Hematopoietic multipotent progenitor cell treated with erythropoietin and hydrocortisone succinate and interleukin-3 and kit ligand, for 8 days (in vitro differentiated cells): ENCODE data around the gene SLC45A2.
A peak's percentile ranks its signal among the peaks of the same experiment; 100 is the strongest.
"Not testable (repeated sequence)": the region's sequence is repeated elsewhere in the genome, so short reads cannot be mapped to it uniquely, and the experiment has no call there.

Source experiments
- DNase-seq: peaks from one replicate; pipeline ENCODE4 v3.0.0-alpha.2; 2015

SLC45A2 gene

DNA sequence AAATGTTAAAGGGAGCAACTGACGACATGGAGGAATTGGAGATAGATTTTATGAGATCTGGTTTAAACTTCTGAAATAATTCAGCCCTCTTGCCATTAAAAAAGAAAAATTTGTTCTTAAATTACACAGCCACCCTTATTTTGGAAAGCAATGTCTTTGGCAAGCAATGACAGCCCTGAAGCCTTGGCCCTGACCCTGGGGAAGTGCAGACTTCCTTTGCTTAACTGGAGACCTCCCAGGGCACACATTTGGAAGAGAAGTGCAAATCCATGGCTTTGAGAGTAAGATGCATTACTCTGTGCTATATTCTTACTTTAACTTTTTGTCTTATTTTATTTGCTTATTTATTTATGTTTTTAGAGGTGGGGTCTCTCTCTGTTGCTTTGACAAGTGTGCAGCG, 26.3 kb downstream of the SLC45A2 start:
- DNase-seq, result no peak

DNA sequence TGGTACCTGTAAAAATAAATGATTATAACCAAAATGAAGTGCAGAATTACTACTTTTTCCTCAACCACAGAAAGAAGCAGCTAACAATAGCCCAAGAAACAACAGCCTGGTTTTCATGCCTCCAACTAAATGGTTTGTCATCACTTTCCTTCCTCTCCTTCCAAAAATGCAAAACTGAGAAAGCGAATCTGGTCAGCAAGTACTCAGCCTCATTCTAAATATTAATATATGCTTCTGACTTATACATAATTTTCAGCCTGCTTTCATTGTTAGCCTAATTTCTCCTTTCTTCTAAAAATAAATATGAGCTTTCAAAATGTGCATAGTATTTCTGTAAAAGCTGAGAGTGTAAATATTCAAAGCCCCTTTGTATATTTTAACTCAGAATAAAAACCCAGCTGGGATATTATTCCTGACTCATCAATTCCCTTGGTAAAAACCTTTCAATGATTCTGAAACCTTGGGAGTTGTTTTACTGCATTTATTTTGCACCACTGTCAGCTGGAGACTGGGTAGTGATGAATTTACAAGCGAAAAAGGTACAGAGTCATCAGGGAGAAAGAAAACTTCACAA, 26.8 kb downstream of the SLC45A2 start:
- no peak for DNase-seq

DNA sequence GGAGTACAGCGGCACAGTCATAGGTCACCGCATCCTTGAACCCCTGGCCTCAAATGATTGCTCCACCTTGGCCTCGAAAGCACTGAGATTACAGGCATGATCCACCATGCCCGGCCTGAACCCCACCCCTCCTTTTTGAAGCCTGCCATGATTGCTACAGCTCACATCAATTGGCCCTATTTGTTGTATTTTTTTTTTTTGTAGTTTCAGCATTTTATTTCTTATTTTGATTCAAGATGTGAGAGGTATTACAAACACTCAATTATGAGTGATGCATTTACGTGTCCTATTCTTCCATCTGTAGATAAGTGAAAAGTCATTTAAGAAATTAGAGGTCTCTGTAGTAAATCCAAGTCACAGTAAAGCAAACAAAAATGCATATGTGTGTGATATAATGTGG, 32.3 kb downstream of the SLC45A2 start:
- not testable (repeated sequence) for DNase-seq

DNA sequence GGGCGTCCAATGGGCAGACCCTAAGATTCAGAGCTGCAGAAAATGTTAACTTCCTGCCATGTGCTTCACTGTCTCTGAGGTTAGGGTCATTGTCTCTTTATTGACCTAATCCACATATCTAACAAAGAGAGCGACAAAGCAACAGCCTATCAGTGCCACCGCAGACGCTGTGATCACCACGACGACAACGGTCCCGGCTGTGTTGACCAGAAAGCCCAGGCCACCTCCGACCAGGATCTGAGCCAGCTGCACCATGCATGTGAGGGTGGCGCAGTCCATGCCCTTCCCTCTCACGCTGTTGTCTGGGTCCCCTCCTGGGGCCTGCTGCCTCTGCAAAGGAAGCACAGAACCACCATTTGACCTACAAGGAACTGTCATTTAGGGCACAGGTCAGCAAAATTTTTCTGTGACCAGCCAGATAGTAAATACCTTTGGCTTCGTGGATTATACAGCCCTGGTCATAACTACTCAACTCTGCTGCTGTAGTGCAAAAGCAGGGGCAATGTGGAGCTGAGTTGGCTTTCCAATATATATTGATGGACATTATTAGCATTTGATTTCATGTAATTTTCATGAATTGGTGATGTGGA, 39.9 kb downstream of the SLC45A2 start:
- no peak for DNase-seq

DNA sequence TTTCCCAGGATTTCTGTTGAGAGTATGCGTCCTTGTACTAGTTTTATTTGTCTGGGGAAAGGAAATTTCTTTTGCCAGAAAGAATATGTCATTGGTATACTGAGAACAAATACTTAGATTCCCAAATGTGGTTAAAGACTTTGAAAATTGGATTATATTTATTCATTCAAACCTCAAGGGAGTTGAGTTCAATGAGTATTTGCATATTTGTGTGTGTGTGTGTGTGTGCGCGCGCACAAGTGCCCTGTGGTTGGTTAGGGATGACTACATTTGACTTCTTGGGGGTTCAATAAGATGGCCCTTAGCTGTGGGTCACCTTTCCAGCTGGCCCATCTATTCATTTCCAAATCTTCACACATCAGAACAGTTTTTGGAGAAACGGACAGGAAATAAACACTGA, 43.4 kb downstream of the SLC45A2 start:
- DNase-seq, result no peak

DNA sequence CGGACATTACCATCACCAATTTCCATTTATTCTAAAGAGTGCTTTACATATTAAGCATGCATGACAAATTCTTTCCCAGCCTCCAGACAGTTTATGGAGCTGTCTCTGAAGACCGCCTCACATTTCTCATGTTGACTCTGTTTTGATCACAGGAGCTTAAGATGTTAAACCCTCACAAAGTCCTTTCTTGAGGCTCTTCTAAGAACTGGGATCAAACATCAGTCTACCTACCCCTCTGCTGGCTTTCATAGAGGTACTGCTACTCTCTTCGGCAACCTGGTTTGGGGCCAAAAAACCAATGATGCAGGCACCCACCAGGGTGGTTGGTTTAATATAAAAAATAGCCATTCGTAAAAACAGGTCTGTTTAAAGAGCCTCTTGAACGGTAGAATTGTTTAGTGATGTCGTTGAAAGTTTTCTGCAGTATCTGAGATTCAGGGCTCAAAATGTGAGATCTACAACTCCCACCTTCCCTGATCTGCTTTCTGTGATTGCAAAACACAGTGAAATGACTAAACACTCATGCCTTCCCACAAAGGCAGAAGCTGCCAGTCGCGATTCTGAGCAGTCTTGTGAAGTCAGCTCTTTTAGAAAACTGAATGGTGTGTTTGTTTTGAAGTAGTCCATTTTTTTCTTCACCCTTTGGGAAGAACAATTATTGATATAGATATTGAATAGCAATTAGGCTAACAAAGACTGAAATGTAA, 44.8 kb downstream of the SLC45A2 start:
- DNase-seq, result no peak

DNA sequence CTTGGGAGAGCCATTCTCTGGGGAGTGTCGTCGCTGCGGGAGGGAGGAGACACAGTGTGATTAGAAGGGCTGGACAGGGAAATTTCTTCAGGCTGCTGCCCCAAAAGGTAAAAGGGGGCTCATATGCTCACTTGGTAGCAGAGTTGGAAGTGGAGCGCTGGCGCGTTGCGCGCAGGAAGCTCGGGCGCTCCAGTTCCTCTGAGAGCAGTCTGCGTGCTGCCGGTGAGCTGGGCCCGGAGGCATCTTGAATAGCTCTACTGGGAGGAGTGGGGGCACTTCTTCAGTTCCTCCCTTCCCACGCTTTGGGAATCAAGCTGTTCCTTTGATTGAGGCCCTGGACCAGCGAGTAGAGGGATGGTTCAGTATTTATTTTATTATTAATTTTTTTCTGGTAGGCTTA, 45.6 kb downstream of the SLC45A2 start:
- DNase-seq, result no peak

DNA sequence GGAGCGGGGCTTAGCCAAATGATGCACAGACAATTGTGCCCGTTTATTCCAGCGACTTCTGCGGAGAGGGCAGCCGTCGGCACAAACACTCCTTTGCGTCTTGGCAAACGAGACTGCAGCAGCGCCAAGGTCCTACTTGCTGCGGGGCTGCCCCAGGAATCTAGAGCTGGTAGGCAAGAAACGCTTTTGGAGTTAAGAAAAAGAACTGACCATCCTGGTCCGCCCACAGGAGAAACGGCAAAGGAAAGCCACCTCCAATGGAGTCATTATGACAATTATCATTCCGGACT, 46.0 kb downstream of the SLC45A2 start:
- no peak for DNase-seq

DNA sequence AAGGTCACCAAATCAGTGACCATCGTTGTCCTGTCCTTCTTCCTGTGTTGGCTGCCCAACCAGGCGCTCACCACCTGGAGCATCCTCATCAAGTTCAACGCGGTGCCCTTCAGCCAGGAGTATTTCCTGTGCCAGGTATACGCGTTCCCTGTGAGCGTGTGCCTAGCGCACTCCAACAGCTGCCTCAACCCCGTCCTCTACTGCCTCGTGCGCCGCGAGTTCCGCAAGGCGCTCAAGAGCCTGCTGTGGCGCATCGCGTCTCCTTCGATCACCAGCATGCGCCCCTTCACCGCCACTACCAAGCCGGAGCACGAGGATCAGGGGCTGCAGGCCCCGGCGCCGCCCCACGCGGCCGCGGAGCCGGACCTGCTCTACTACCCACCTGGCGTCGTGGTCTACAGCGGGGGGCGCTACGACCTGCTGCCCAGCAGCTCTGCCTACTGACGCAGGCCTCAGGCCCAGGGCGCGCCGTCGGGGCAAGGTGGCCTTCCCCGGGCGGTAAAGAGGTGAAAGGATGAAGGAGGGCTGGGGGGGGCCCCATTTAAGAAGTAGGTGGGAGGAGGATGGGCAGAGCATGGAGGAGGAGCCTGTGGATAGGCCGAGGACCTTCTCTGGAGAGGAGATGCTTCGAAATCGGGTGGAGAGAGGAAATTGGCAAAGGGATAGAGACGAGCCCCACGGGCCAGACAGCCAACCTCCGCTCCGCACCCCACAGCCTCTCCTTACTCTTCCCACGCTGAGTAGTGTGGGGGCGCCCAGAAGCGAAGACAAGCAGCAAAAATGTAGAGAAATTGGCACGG, 46.6 kb downstream of the SLC45A2 start:
- no peak for DNase-seq

DNA sequence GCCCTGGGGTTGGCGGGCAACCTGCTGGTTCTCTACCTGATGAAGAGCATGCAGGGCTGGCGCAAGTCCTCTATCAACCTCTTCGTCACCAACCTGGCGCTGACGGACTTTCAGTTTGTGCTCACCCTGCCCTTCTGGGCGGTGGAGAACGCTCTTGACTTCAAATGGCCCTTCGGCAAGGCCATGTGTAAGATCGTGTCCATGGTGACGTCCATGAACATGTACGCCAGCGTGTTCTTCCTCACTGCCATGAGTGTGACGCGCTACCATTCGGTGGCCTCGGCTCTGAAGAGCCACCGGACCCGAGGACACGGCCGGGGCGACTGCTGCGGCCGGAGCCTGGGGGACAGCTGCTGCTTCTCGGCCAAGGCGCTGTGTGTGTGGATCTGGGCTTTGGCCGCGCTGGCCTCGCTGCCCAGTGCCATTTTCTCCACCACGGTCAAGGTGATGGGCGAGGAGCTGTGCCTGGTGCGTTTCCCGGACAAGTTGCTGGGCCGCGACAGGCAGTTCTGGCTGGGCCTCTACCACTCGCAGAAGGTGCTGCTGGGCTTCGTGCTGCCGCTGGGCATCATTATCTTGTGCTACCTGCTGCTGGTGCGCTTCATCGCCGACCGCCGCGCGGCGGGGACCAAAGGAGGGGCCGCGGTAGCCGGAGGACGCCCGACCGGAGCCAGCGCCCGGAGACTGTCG, 47.3 kb downstream of the SLC45A2 start:
- no peak for DNase-seq

DNA sequence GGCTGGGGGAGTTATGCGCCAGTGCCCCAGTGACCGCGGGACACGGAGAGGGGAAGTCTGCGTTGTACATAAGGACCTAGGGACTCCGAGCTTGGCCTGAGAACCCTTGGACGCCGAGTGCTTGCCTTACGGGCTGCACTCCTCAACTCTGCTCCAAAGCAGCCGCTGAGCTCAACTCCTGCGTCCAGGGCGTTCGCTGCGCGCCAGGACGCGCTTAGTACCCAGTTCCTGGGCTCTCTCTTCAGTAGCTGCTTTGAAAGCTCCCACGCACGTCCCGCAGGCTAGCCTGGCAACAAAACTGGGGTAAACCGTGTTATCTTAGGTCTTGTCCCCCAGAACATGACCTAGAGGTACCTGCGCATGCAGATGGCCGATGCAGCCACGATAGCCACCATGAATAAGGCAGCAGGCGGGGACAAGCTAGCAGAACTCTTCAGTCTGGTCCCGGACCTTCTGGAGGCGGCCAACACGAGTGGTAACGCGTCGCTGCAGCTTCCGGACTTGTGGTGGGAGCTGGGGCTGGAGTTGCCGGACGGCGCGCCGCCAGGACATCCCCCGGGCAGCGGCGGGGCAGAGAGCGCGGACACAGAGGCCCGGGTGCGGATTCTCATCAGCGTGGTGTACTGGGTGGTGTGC, 48.0 kb downstream of the SLC45A2 start, which contains the start of gene RXFP3:
Gene RXFP3, plus strand, starts transcription at position 6 of the 636 bp plus-strand sequence. Its CDS starts 355 bp downstream, at position 361.
- DNase-seq, result no peak

DNA sequence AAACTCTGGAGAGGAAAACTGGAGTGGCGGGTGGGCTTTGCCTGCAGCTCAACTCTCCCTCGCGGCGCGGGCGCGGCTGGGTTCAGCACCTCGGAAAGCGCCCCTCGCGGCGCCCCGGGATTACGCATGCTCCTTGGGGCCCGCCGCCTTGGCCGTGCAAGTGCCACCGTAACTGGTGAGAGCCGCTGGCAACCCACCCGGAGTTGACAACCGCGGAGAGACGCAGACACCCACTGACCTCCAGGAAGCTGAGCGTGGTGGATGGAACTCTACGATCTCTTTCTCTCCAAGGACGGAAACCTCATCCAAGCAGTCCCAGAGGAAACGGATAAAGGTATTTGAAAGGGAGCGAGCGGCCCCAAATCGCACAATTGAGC, 48.5 kb downstream of the SLC45A2 start:
- peak; percentile 40 for DNase-seq

DNA sequence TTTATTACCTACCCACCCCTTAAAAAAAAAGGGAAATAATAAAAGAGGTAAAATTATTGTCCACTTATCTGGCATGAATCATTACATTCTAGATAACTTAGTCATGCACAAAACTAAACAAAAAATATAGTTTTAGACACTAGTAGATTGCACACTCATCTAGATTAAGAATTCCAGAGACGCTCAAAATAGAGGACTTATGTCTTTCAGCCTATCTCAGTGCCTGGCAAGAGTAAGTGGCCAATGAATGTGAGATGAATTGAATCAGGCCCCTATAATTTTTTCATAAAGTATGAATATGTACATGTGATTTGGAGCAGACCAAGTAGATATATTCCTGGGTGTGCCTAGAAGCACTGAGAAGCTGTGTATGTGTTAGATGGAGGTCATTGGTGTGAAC, 50.3 kb downstream of the SLC45A2 start:
- DNase-seq, result no peak

DNA sequence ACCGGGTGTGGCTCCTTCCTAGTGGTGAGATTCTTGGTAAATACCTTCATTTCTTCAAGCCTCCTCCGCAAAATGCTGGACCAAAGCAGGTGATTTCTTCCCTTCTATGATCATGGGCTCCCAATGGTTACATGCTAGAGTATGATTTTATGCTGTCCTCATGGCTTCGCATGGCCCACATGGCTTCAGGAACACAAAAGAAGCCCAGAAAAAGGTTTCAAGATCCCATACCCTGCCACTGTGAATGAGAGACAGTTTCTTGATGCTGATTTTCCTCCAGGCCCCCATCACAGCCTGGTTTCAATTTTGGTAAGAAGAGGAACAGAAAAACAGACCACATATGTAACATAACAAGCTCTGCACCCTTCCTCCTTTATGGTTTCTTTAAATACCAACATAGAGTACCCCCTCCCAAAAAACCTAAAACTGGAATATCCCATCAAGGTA, 50.7 kb downstream of the SLC45A2 start:
- no peak for DNase-seq

DNA sequence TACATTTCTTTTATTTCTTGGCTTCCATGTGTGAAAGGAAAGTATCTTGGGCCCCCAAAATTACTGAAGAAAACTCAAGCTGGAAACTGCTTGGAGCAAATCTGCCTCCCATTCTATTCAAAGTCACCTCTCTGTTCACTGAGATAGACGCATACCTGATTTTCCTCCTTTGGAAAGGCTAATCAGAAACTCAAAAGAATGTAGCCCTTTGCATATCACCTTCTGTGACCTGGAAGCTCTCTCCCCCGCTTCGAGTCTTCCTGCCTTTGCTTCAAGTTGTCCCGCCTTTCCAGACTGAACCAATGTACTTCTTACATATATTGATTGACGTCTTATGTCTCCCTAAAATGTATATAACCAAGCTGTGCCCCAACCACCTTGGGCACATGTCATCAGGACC, 53.4 kb downstream of the SLC45A2 start:
- no peak for DNase-seq

DNA sequence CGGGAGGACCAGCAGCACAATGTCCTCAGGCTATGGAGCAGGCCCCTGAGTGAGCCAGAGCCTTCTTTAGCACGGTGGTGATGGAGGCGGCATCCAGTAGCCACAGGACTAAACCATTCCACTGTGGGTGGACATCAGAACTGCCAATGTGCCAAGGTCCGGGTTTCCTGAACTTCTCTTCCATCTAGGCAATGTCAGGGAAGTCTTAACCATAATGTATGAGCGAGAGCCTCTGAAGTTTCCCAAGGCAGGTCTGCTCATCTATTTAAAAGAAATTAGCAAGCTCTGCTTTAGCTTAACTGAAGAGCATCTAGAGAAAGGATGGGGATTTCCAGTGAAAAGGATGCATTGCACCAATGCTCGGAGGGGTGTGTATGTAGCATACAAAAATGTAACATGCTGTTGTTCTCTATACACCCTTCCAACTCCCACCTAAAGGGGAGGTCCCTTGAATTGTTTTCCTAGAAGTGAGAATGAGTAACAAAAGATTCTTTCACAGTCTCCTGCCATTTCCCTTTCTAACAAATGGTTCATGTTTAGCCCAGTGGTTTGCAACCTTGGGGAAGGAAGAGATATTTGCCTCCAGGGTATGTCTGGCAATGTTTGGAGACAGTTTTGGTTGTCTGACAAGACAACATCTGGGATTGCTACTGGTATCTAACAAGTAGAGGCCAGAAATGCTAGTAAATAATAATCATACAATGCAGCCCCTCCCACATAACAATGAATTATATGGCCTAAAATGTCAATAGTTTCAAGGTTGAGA, 54.4 kb downstream of the SLC45A2 start:
- no peak for DNase-seq

DNA sequence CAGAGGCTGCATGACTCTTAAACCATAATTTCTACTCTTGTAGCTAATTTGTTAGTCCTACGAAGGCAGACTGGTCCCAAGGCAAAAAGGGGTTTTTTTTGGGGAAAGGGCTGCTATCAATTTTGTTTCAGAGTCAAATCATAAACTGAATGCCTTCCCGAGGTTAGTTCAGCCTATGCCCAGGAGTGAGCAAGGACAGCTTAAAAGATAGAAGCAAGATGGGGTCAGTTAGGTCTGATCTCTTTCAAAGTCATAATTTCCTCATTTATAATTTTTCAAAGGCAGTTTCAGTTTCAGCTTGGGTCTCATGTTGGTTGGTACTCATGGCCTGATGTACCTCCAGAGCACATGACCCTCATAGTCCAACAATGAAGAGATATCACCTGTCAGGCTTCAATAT, 56.2 kb downstream of the SLC45A2 start:
- DNase-seq, result no peak

DNA sequence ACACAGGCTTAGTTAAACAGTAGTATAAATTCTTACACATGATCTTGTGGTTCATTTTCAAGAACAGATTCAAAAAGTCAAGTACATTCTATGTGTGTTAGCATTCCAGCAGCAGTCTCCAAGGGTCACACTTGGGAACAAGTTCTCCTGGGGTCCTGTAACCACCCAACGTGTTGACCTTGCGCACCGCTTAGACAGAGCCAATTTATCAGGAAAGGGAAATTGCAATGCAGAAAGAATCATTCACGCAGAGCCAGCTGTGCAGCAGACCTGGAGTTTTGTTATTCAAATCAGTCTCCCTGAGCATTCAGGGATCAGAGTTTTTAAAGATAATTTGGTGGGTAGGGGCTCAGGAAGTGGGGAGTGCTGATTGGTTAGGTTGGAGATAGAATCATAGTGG, 56.8 kb downstream of the SLC45A2 start:
- no peak for DNase-seq

DNA sequence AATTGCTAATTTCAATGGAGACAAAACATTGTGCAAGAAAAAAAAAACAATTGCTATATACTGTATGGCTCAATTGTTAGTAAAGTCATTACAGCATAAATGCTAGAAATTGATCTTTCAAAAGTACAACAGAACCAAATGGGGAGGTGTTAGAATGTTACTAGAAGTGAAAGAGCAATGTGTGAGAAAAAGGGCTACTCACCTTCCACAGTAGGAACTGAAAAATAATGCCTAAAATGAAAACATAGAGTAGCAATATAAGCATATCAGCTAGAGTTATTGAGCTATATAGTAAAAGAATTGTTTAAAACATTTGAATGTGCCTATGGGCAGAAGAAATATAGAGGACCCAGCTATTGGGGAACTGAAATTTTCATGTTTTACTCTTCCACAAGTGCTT, 59.2 kb downstream of the SLC45A2 start:
- DNase-seq, result no peak

DNA sequence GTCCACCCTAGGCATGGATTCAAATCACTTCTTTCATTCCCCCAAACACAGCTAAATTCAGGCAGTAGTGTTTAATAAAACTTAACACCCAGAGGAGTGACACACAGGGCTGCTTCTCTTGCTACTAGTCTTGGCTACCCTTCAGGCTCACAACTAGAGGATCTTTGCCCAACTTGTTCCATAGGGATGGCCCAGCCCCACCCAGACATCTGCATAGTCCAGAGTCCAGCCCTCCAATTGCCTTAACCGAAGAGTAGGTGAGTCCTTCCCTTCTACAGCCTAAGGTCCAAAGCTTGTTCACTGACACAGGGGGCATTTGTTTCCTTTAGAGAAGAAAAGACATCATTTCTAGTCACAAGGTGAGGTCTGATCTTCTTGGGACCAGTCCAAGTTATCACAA, 63.5 kb downstream of the SLC45A2 start:
- no peak for DNase-seq

DNA sequence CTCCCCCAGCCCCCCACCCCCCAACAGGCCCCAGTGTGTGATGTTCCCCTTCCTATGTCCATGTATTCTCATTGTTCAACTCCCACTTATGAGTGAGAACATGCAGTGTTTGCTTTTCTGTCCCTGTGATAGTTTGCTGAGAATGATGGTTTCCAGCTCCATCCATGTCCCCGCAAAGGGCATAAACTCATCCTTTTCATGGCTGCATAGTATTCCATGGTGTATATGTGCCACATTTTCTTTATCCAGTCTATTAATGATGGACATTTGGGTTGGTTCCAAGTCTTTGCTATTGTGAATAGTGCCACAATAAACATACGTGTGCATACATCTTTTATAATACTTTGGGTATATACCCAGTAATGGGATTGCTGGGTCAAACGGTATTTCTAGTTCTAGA, 69.6 kb downstream of the SLC45A2 start:
- not testable (repeated sequence) for DNase-seq

DNA sequence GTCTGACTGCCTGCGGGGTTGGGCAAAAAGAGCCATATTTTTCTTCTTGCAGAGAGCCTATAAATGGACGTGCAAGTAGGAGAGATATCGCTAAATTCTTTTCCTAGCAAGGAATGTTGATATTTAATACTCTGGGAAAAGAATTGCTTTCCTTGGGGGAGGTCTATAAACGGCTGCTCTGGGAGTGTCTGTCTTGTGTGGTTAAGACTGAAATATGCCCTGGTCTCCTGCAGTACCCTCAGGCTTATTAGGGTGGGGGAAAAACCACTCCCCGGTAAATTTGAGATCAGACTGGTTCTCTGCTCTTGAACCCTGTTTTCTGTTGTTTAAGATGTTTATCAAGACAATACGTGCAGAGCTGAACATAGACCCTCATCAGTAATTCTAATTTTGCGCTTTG, 78.2 kb downstream of the SLC45A2 start:
- not testable (repeated sequence) for DNase-seq
